ENCODE results near the gene LIX1L. TPM values are rescaled to one million over a fixed set of nuclear protein-coding genes. Genes with fewer than 3 reads are reported as not detected.

Gene LIX1L
- polyA plus RNA-seq, 1 donor (not counting 4 experiments of a cell fraction or from before 2014, with no cell fraction given), result 20.0 TPM

DNA sequence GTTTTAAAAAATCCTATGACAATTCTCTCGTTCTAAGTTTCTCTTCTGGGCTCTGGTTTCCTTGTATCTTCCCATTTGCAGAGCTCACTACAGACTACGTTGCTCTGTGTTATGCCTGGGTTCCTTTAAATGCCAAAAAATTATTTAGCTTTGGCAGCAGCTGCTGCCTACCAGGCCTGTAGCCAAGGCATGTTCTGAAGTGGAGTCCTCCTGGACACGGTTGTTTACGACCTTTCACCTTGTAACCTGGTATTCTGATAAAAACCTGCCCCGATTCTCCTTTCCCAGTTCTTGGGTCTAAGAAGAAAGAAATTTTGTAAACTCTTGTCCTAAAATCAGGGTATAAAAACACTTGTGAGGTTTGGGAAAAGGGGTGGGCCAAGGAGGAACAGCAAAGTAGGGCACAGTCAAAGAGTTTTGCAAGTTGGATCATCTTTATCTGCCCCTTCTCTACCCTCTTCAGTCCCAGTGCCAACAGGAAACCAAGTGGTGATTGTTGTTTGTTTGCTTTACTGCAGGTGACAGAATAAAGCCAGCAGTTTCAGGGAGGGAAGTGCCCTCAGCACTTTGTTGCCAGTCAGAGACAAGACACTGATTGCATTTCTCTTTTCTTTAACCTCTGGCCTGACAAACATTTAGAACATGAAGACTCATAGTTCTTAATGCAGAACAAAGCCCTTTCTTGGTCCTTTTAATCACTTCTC lies 41.7 kb upstream of the LIX1L start:
- peak overlapping the region; percentile 67 for H2AFZ ChIP-seq (ENCODE audit: control insufficient read depth, low read length)
- FAIRE-seq, result no peak
- no peak overlapping the region for H3K27ac ChIP-seq (ENCODE audit: control insufficient read depth, insufficient read depth, low read length)
- peaks cover 8% of the 10 kb centered on the region for H3K79me2 ChIP-seq (ENCODE audit: control insufficient read depth, insufficient read depth, low read length)
- H3K36me3 ChIP-seq (ENCODE audit: control insufficient read depth in 2 of 2, extremely low read depth in 1 of 2, insufficient read depth in 2 of 2, low read length in 2 of 2), result peaks cover 3 to 4% of the 10 kb centered on the region in 2 experiments
- H3K4me3 ChIP-seq (ENCODE audit: control insufficient read depth in 2 of 3, extremely low read depth in 1 of 3, insufficient read depth in 2 of 3, low read depth in 1 of 3, low read length in 3 of 3), result no peak overlapping the region
- dilution Hi-C loops (cut with MboI; ENCODE audit: extremely low pct_ligation_motif_present, low sequenced_read_pairs), result no loop called here
- no peak overlapping the region for H3K4me2 ChIP-seq (ENCODE audit: control insufficient read depth, extremely low read depth, insufficient read depth, low read depth, low read length)
- no peaks in the 10 kb centered on the region for H4K20me1 ChIP-seq (ENCODE audit: control insufficient read depth, extremely low read depth, insufficient read depth, low read length)
- TF ChIP-seq EZH2 (IDR thresholded peaks at IDR 0.05; ENCODE audit: low read length), result no peak
- TF ChIP-seq CTCF (optimal IDR thresholded peaks at IDR 0.05 in 1 of 3, IDR thresholded peaks at IDR 0.05 in 1 of 3, conservative IDR thresholded peaks at IDR 0.05 in 1 of 3; ENCODE audit: extremely low read depth in 1 of 3, insufficient read depth in 2 of 3, low read length in 3 of 3), result no peak
- H3K9me3 ChIP-seq (ENCODE audit: control insufficient read depth, low read depth, low read length), result no peaks in the 10 kb centered on the region
- peaks cover 44% of the 10 kb centered on the region for H3K4me1 ChIP-seq (ENCODE audit: control insufficient read depth, extremely low read depth, insufficient read depth, low read length)
- H3K9me1 ChIP-seq (ENCODE audit: control insufficient read depth, extremely low read depth, insufficient read depth, low read length), result no peaks in the 10 kb centered on the region
- H3K9ac ChIP-seq (ENCODE audit: control insufficient read depth, extremely low read depth, insufficient read depth, low read length), result no peak overlapping the region
- no peaks in the 10 kb centered on the region for H3K27me3 ChIP-seq (ENCODE audit: control insufficient read depth, extremely low read depth, insufficient read depth, low read length)
- no peak for DNase-seq (ENCODE audit: low read depth, low spot score)

GRCh38 chr1:145997718-145998023 lies 39.9 kb upstream of the LIX1L start:
- no peak for TF ChIP-seq EZH2 (IDR thresholded peaks at IDR 0.05; ENCODE audit: low read length)
- TF ChIP-seq CTCF (optimal IDR thresholded peaks at IDR 0.05 in 1 of 3, IDR thresholded peaks at IDR 0.05 in 1 of 3, conservative IDR thresholded peaks at IDR 0.05 in 1 of 3; ENCODE audit: extremely low read depth in 1 of 3, insufficient read depth in 2 of 3, low read length in 3 of 3), result no peak
- Histone ChIP-seq H3K27ac (ENCODE audit: control insufficient read depth, insufficient read depth, low read length) (peak overlapping the region; percentile 95), H3K9me1 (ENCODE audit: control insufficient read depth, extremely low read depth, insufficient read depth, low read length) (no peaks in the 10 kb centered on the region), H3K4me1 (ENCODE audit: control insufficient read depth, extremely low read depth, insufficient read depth, low read length) (peaks cover 55% of the 10 kb centered on the region), H3K4me2 (ENCODE audit: control insufficient read depth, extremely low read depth, insufficient read depth, low read depth, low read length) (peak overlapping the region; percentile 97), H2AFZ (ENCODE audit: control insufficient read depth, low read length) (no peak overlapping the region), H3K79me2 (ENCODE audit: control insufficient read depth, insufficient read depth, low read length) (peaks cover 8% of the 10 kb centered on the region), H3K27me3 (ENCODE audit: control insufficient read depth, extremely low read depth, insufficient read depth, low read length) (no peaks in the 10 kb centered on the region), H3K9me3 (ENCODE audit: control insufficient read depth, low read depth, low read length) (no peaks in the 10 kb centered on the region), H4K20me1 (ENCODE audit: control insufficient read depth, extremely low read depth, insufficient read depth, low read length) (no peaks in the 10 kb centered on the region), H3K4me3 (ENCODE audit: control insufficient read depth in 2 of 3, extremely low read depth in 1 of 3, insufficient read depth in 2 of 3, low read depth in 1 of 3, low read length in 3 of 3) (no peak overlapping the region), H3K9ac (ENCODE audit: control insufficient read depth, extremely low read depth, insufficient read depth, low read length) (no peak overlapping the region), H3K36me3 (ENCODE audit: control insufficient read depth in 2 of 2, extremely low read depth in 1 of 2, insufficient read depth in 2 of 2, low read length in 2 of 2) (peaks cover 13 to 15% of the 10 kb centered on the region in 2 experiments)
- FAIRE-seq (no peak), DNase-seq (ENCODE audit: low read depth, low spot score) (no peak)
- dilution Hi-C loops (cut with MboI; ENCODE audit: extremely low pct_ligation_motif_present, low sequenced_read_pairs), result no loop called here
